Keratinocyte (primary cell): ENCODE data around the gene RCN2. TPM values are rescaled to one million over a fixed set of nuclear protein-coding genes. Genes with fewer than 3 reads are reported as not detected.

Experiments used
- DNase-seq: peaks from one replicate; pipeline ENCODE4 v3.0.0-alpha.2; 2011; ENCODE audit warnings: low read depth, missing footprints, low spot score
- FAIRE-seq: peaks from 2 replicates; lab custom pipeline; 2011; peaks lifted over from hg19 to GRCh38; lab: Jason Lieb, UNC
- H2AFZ ChIP-seq: 2 replicates; pipeline ENCODE4 v1.6.0; 2012; ENCODE audit warnings: low read length, control low read depth, inconsistent platforms; ENCODE audit not compliant: control insufficient read depth
- H3K27ac ChIP-seq: 2 replicates; pipeline ENCODE4 v1.5.1; 2011; ENCODE audit warnings: low read length; ENCODE audit not compliant: control insufficient read depth, insufficient read depth
- H3K27me3 ChIP-seq: 3 replicates; pipeline ENCODE4 v1.6.0; 2011; ENCODE audit warnings: low read length; ENCODE audit not compliant: control insufficient read depth, insufficient read depth; ENCODE audit errors: extremely low read depth
- H3K36me3 ChIP-seq, 2 experiments: 2 replicates in 1 of 2; 3 replicates in 1 of 2; pipeline ENCODE4 v1.5.1; 2011; ENCODE audit warnings: low read length in 2 of 2, mild to moderate bottlenecking in 1 of 2; ENCODE audit not compliant: control insufficient read depth in 2 of 2, insufficient read depth in 2 of 2; ENCODE audit errors: extremely low read depth in 1 of 2
- H3K4me1 ChIP-seq: 3 replicates; pipeline ENCODE4 v1.5.1; 2011; ENCODE audit warnings: low read length; ENCODE audit not compliant: control insufficient read depth, insufficient read depth; ENCODE audit errors: extremely low read depth
- H3K4me2 ChIP-seq: 3 replicates; pipeline ENCODE4 v1.6.0; 2011; ENCODE audit warnings: low read depth, low read length; ENCODE audit not compliant: control insufficient read depth, insufficient read depth; ENCODE audit errors: extremely low read depth
- H3K4me3 ChIP-seq, 3 experiments: fragments of 200-600 bp in 1 of 3; sonication (generic) in 1 of 3; 2 replicates in 2 of 3; 3 replicates in 1 of 3; pipeline ENCODE4 v1.5.1; 2011 to 2016; ENCODE audit warnings: low read length in 3 of 3, mild to moderate bottlenecking in 3 of 3, control low read depth in 2 of 3, inconsistent platforms in 1 of 3, low read depth in 1 of 3, mixed read lengths in 1 of 3, mixed run types in 1 of 3, moderate library complexity in 1 of 3; ENCODE audit not compliant: control insufficient read depth in 2 of 3, insufficient read depth in 2 of 3; ENCODE audit errors: extremely low read depth in 1 of 3
- H3K79me2 ChIP-seq: 2 replicates; pipeline ENCODE4 v1.6.0; 2012; ENCODE audit warnings: low read length; ENCODE audit not compliant: control insufficient read depth, insufficient read depth
- H3K9ac ChIP-seq: 3 replicates; pipeline ENCODE4 v1.6.0; 2011; ENCODE audit warnings: low read length; ENCODE audit not compliant: control insufficient read depth, insufficient read depth; ENCODE audit errors: extremely low read depth
- H3K9me1 ChIP-seq: 3 replicates; pipeline ENCODE4 v1.6.0; 2011; ENCODE audit warnings: low read length; ENCODE audit not compliant: control insufficient read depth, insufficient read depth; ENCODE audit errors: extremely low read depth
- H3K9me3 ChIP-seq: 2 replicates; pipeline ENCODE4 v1.5.1; 2012; ENCODE audit warnings: low read depth, low read length; ENCODE audit not compliant: control insufficient read depth
- H4K20me1 ChIP-seq: 3 replicates; pipeline ENCODE4 v1.6.0; 2011; ENCODE audit warnings: low read length; ENCODE audit not compliant: control insufficient read depth, insufficient read depth; ENCODE audit errors: extremely low read depth
- EZH2 ChIP-seq: IDR thresholded peaks from one replicate; pipeline ENCODE4 v1.6.1; 2012; ENCODE audit warnings: inconsistent platforms, mild to moderate bottlenecking, low read length, moderate library complexity
- dilution Hi-C: fragments of 300-500 bp; cut with MboI; formaldehyde crosslinking; loops from one replicate; pipeline ENCODE4 v1.7.0; 2020; ENCODE audit warnings: low sequenced_read_pairs; ENCODE audit not compliant: extremely low pct_ligation_motif_present
- polyA plus RNA-seq, 5 experiments: library from polyadenylated mRNA; depleted of rRNA in 3 of 5; stranded (reverse) in 3 of 5; stranded (forward) in 1 of 5; unstranded in 1 of 5; fragments of >200 nt; gene quantifications; 1 replicate in 1 of 5; 2 replicates in 3 of 5; 3 replicates in 1 of 5; pipeline versions ENCODE4 v1.2.1 to v1.2.3, GENCODE V29; 2011 to 2012; ENCODE audit warnings: missing spikeins in 2 of 5, low read depth in 1 of 5, low replicate concordance in 1 of 5
- TF ChIP-seq, protein P1 (sequence below), 3 experiments: IDR thresholded peaks in 1 of 3; conservative IDR thresholded peaks in 1 of 3; optimal IDR thresholded peaks in 1 of 3; 2 replicates in 2 of 3; 3 replicates in 1 of 3; pipeline versions ENCODE3 to v1.5.1; 2011; ENCODE audit warnings: low read length in 3 of 3, mild to moderate bottlenecking in 3 of 3, moderate library complexity in 2 of 3, control low read depth in 1 of 3, inconsistent platforms in 1 of 3; ENCODE audit not compliant: insufficient read depth in 2 of 3; ENCODE audit errors: extremely low read depth in 1 of 3

RCN2 gene
- polyA plus RNA-seq, 1 donor (not counting 4 experiments of a cell fraction or from before 2014, with no cell fraction given) = 118 TPM

DNA sequence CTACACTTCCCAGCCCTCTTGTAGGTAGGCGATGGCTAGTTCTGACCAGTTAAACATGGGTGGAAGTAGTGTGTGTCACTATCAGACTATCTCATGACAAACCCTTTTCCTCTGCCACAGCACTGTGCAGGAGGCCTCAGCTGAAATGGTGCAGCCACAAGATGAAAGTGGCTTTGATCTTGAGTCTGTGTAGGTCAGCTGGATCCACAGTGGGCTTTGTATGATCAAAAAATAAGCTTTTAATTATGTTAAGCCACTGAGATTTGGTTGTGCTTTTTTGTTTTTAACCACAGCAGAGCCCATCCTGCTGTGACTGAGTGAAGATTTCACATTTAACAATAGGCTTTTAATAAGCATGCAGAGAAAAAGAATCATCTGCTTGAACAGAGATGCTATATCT lies 19.7 kb downstream of the RCN2 start:
- Histone ChIP-seq H3K27ac (no peak overlapping the region), H4K20me1 (no peaks in the 10 kb centered on the region), H3K4me3 (no peak overlapping the region), H3K9ac (no peak overlapping the region), H3K79me2 (no peaks in the 10 kb centered on the region), H3K9me3 (no peaks in the 10 kb centered on the region), H3K4me2 (no peak overlapping the region), H3K36me3 (peaks cover 5 to 12% of the 10 kb centered on the region in 2 experiments), H3K9me1 (no peaks in the 10 kb centered on the region), H3K27me3 (no peaks in the 10 kb centered on the region), H2AFZ (no peak overlapping the region), H3K4me1 (no peaks in the 10 kb centered on the region)
- TF ChIP-seq, protein P1, sequence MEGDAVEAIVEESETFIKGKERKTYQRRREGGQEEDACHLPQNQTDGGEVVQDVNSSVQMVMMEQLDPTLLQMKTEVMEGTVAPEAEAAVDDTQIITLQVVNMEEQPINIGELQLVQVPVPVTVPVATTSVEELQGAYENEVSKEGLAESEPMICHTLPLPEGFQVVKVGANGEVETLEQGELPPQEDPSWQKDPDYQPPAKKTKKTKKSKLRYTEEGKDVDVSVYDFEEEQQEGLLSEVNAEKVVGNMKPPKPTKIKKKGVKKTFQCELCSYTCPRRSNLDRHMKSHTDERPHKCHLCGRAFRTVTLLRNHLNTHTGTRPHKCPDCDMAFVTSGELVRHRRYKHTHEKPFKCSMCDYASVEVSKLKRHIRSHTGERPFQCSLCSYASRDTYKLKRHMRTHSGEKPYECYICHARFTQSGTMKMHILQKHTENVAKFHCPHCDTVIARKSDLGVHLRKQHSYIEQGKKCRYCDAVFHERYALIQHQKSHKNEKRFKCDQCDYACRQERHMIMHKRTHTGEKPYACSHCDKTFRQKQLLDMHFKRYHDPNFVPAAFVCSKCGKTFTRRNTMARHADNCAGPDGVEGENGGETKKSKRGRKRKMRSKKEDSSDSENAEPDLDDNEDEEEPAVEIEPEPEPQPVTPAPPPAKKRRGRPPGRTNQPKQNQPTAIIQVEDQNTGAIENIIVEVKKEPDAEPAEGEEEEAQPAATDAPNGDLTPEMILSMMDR (optimal IDR thresholded peaks at IDR 0.05 in 1 of 3, IDR thresholded peaks at IDR 0.05 in 1 of 3, conservative IDR thresholded peaks at IDR 0.05 in 1 of 3; ENCODE audit: extremely low read depth in 1 of 3, insufficient read depth in 2 of 3, low read length in 3 of 3) = no peak
- no peak for TF ChIP-seq EZH2
- FAIRE-seq (no peak), DNase-seq (no peak)
- dilution Hi-C loops = no loop called here

DNA sequence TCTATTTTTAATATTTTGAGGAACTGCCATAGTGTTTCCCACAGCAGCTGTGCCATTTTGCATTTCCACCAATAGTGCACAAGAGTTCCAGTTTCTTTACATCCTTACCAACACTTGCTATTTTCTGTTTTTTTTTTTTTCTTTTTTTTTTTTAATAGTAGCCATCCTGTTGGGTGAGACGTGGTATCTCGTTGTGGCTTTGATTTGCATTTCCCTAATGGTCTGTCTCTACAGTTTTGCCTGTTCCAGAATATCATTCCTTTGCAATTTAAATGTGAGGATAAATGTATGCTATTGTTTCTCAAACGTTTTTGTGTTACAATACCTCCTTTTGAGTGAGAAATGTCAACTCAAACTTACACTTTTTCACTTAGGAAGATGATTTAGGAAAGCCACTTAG lies 22.4 kb downstream of the RCN2 start:
- H3K9me1 ChIP-seq = no peaks in the 10 kb centered on the region
- H3K9ac ChIP-seq = no peak overlapping the region
- no peak overlapping the region for H3K4me3 ChIP-seq
- no peaks in the 10 kb centered on the region for H3K4me1 ChIP-seq
- dilution Hi-C loops = no loop called here
- no peak overlapping the region for H3K27ac ChIP-seq
- H2AFZ ChIP-seq = no peak overlapping the region
- no peaks in the 10 kb centered on the region for H3K27me3 ChIP-seq
- no peaks in the 10 kb centered on the region for H4K20me1 ChIP-seq
- H3K9me3 ChIP-seq = no peaks in the 10 kb centered on the region
- peaks cover 3 to 6% of the 10 kb centered on the region in 2 experiments for H3K36me3 ChIP-seq
- FAIRE-seq (no peak), DNase-seq (no peak)
- H3K4me2 ChIP-seq = no peak overlapping the region
- TF ChIP-seq EZH2 = no peak
- TF ChIP-seq, protein P1 (optimal IDR thresholded peaks at IDR 0.05 in 1 of 3, IDR thresholded peaks at IDR 0.05 in 1 of 3, conservative IDR thresholded peaks at IDR 0.05 in 1 of 3; ENCODE audit: extremely low read depth in 1 of 3, insufficient read depth in 2 of 3, low read length in 3 of 3) = no peak
- H3K79me2 ChIP-seq = no peaks in the 10 kb centered on the region
